ENCODE results near the gene NLRP9.

Gene NLRP9

DNA sequence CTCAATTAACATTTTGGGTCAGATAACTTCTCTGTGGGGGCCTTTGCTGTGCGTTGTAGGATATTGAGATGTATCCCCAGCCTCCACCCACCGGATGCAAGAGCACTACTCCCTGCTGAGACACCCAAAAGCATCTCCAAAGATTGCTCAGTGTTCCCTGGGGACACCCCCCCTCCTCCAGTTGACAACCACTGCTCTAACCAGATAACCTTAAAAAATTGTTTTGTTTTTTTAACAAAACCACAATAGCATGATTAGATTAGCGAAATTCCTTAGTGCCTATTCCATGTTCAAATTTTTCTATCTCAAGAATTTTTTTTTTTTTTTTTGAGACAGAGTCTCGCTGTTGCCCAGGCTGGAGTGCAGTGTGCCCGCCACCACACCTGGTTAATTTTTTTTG lies 65.8 kb downstream of the NLRP9 start:
- no peak for DNase-seq

GRCh38 chr19:55671054-55671378 lies 67.2 kb downstream of the NLRP9 start:
- no peak for DNase-seq

DNA sequence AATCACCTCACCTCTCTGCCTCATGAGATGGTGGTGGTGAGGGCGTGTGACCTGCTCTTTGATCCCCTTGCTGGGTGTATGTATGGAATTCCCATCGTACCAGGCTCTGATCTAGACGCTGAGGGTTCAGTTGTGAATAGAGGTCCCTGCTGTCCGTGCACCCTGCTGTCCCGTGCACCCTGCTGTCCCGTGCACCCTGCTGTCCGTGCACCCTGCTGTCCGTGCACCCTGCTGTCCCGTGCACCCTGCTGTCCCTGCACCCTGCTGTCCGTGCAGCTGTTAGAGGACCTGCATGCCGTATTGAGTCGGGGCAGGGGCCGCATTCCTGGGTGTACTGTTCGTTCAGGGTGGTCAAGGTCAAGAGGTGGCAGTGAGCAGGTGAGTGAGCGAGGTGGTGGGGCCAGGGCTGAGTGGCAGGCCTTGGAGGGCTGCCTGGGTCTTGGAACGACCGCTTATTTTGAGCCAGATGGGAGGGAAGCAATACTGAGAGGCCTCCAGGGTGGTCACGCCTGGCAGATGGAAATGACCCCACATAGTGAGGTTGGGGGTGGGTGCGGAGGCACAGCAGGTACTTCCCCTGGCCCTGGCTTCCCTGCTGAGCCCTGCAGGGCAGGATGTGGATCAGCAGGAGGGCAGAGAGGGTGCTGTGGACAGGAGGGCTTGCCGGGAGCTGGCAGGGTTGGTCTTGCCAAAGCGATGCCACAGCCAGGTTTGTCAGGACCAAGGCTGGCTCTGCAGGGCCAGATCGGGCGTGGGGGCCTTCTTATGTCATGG lies 67.7 kb downstream of the NLRP9 start:
- no peak for DNase-seq

- no peak for DNase-seq
Measured at GRCh38 chr19:55669418-55670279, 68.6 kb downstream of the NLRP9 start.

DNA sequence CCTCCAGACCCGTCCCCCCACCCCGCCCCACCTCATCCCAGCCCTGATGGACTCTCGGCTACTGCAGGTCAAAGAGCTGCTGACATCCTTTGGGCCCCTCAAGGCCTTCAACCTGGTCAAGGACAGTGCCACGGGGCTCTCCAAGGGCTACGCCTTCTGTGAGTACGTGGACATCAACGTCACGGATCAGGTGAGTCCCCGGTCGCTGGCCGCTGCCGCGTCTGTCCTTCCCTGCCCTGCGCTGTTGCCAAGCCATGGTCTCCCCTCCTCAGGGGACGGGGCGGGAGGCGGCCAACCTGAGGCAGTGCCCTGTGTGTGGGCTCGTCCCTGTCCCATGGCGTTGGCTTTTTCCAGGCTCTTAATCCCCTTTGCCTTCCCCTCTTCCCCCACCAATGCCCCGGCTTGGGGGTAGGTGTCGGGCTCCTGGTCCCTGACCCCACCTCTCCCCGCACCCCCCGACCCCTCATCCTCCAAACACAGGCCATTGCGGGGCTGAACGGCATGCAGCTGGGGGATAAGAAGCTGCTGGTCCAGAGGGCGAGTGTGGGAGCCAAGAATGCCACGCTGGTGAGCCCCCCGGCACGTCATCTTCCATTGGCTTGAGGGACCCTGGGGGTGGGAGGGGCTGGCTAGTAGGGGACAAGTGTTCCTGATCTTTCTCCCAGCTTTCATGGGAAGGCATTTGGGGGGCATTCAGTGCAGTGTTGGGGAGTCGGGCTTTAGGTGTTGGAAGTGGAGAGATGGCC lies 69.4 kb downstream of the NLRP9 start:
- no peak for DNase-seq

- DNase-seq = no peak
Measured at GRCh38 chr19:55667958-55668357, 70.2 kb downstream of the NLRP9 start.

- DNase-seq = no peak
Measured at GRCh38 chr19:55667511-55667910, 70.7 kb downstream of the NLRP9 start.

DNA sequence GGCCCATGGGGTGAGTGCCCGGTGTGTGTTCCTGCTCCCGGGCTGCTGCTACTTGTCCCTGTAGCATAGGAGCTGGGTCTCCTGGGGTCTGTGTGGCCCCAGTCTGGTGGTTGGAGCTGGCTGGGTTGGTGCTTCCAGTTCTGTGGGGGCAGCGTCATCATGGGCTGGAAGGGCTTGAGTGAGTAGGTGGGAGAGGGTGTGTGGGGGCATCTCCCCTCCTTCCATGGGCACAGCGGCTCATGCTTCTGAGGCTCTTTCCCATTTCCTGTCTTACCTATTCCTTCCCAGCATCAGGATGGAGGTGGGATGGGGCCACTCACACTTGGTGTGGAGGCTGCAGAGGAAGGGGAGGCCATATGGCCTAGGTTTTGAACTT lies 71.2 kb downstream of the NLRP9 start:
- DNase-seq = no peak

DNA sequence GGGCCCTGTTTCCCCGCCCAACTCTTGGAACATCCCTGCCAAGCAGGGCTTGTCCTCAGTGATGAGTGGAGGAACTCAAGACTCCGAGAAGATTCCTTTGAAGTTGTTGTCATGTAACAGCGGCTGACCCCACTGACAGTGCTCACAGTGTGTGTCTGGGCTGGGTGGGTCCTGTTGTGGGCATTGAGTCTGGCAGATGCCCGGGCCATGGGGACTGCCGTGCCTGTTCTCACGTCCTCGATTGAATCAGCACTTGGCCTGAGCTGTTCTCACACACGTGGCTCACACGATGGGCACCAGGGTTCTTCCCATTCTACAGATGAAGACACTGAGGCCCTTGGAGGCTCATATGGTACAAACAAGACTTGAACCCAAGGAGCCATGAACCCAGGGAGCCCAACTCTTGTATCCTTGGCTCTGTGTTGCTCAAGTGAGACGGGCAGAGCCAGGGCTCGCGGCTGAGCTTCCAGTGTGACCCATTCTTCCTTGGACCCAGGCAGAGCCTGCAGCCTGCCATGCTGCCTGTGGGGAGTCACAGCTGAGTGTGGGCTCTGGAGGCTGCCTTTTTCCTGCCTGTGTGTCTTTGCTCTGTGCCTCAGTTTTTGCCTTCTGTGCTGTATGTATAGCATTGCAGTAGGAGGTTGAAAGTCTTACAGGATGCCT lies 71.7 kb downstream of the NLRP9 start:
- no peak for DNase-seq

DNA sequence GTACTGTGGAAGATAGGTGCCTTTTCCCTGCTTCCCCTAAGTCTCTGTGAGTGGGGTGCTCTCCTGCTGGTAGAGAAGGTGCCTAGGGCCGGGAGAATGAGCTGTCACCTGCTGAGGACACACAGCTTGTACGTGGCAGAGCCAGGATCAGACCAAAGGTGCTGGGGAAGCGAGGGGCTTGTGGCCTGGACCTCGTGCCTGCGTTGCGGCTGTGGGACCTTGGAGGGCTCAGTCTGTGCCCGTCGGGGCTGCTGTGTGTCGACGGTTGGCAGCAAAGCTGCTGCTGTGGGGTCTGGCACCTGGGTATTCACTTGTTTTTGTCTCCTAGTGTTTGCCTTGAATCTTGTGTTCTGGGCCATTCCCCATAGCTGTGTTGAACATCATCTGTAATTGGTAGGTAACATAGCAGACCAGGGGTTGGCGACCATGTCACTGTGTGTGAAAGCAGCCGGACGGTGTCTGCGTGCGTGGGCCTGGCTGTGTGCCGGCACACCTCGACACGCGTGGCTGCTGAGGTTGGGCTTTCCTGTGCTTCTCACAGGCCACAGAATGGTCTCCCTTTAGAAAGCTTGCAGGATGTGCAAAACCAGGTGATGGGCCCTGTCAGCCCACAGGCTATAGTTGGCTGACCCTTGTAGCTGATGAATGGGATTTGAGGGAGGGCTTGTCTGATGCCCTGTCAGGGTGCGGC lies 74.2 kb downstream of the NLRP9 start:
- DNase-seq = no peak

- DNase-seq = no peak
Measured at GRCh38 chr19:55661826-55662225, 76.4 kb downstream of the NLRP9 start.

GRCh38 chr19:55660991-55661390 lies 77.2 kb downstream of the NLRP9 start:
- DNase-seq = no peak

GRCh38 chr19:55660404-55660803 lies 77.8 kb downstream of the NLRP9 start:
- DNase-seq = no peak

GRCh38 chr19:55659822-55660221 lies 78.4 kb downstream of the NLRP9 start:
- no peak for DNase-seq

DNA sequence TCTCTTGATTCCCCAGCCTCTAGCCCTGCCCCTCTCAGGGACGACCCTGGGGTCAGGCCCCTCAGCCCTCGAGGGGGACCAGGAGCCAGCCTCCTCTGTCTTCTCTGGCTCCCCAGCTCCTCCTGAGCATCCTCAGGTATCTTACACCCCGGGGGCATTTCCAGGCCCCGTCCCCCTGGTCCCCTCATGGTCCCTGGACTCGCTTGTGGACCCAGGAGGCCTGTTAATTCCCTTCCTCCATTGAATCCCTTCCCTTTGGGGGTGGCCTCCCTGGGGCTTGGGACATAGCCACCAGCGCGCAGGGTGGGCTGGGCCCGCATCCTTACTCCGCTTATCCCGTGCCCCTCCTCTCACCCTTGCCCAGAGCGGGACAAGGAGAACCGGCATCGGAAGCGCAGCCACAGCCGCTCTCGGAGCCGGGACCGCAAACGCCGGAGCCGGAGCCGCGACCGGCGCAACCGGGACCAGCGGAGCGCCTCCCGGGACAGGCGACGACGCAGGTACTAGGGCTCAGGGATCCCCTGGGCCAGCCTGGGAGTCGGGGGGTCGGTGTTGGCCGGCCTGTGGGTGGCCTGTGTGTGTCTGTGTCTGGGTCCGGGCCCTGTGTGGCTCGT lies 79.2 kb downstream of the NLRP9 start:
- no peak for DNase-seq

Measured in GF-D8 (cell line).